HG02759 (cell line): Measurements from ENCODE around the gene UBE2G2.

Experiments used
- ATAC-seq: cut with Tn5 transposase; IDR thresholded peaks from one replicate; pipeline ENCODE4 v1.9.1; 2021; ENCODE audit warnings: mild to moderate bottlenecking, moderate library complexity; ENCODE audit not compliant: unreplicated experiment

Gene UBE2G2

GRCh38 chr21:44801468-44802395 is at the start of gene UBE2G2:
TSS of gene UBE2G2 (minus strand) at chr21:44801820. CDS start at chr21:44801748, 72 bp downstream.
- ATAC-seq, result peak; percentile 92

- no peak for ATAC-seq
Measured at GRCh38 chr21:44850905-44851657, 49.5 kb upstream of the UBE2G2 start.

- no peak for ATAC-seq
Measured at GRCh38 chr21:44850208-44850800, 48.7 kb upstream of the UBE2G2 start.

- no peak for ATAC-seq
Measured at GRCh38 chr21:44849616-44850130, 48.1 kb upstream of the UBE2G2 start.

- ATAC-seq, result no peak
Measured at GRCh38 chr21:44848821-44849521, 47.4 kb upstream of the UBE2G2 start.

GRCh38 chr21:44847261-44848056 is 45.8 kb upstream of the UBE2G2 start:
- no peak for ATAC-seq

- no peak for ATAC-seq
Measured at GRCh38 chr21:44846485-44847260, 45.1 kb upstream of the UBE2G2 start.

GRCh38 chr21:44846224-44846484 is 44.5 kb upstream of the UBE2G2 start:
- ATAC-seq, result no peak

- no peak for ATAC-seq
Measured at GRCh38 chr21:44845418-44846223, 44.0 kb upstream of the UBE2G2 start.

GRCh38 chr21:44844256-44844655 is 42.6 kb upstream of the UBE2G2 start:
- ATAC-seq, result no peak

- ATAC-seq, result no peak
Measured at GRCh38 chr21:44842721-44843445, 41.3 kb upstream of the UBE2G2 start.

- no peak for ATAC-seq
Measured at GRCh38 chr21:44842087-44842486, 40.5 kb upstream of the UBE2G2 start.

GRCh38 chr21:44840771-44841170 is 39.2 kb upstream of the UBE2G2 start:
- ATAC-seq, result no peak

GRCh38 chr21:44838951-44839350 is 37.3 kb upstream of the UBE2G2 start:
- ATAC-seq, result no peak

- no peak for ATAC-seq
Measured at GRCh38 chr21:44838039-44838895, 36.6 kb upstream of the UBE2G2 start.

- ATAC-seq, result no peak
Measured at GRCh38 chr21:44837537-44837936, 35.9 kb upstream of the UBE2G2 start.
